ENCODE measurements around the gene FICD.

The FICD gene

GRCh38 chr12:108562348-108563135, 47.5 kb downstream of the FICD start, which contains the start of gene ISCU:
ISCU (plus strand) TSS chr12:108562596; CDS start chr12:108562623, 27 bp downstream.
- ChIA-PET CTCF (interaction anchor here (0.6 to 1.0 kb wide), 3 partner anchors 50 to 534 kb away, joined by 3 to 7 read pairs (median 3); no protein-coding TSS in a partner anchor), POLR2A (interaction anchor here (0.7 to 1.9 kb wide), 11 partner anchors 8 to 525 kb away, joined by 3 to 10 read pairs (median 3); no protein-coding TSS in a partner anchor)
- peak; percentile 99 for DNase-seq (ENCODE audit: extremely low spot score)
- no peak for TF ChIP-seq PKNOX1 (IDR thresholded peaks at IDR 0.05)
- TF ChIP-seq BHLHE40 (IDR thresholded peaks at IDR 0.05; ENCODE audit: borderline replicate concordance): no peak
- no peak for TF ChIP-seq NFRKB (IDR thresholded peaks at IDR 0.05)
- no peak for TF ChIP-seq SP1 (IDR thresholded peaks at IDR 0.05)
- TF ChIP-seq LEF1 (IDR thresholded peaks at IDR 0.05; ENCODE audit: borderline replicate concordance): no peak
- TF ChIP-seq ELF4 (IDR thresholded peaks at IDR 0.05): peak; percentile 39; the same call in 1 of the 2 replicates

- ChIA-PET POLR2A (interaction anchor here (0.8 to 1.6 kb wide), 3 partner anchors 33 to 57 kb away, joined by 3 to 10 read pairs (median 5); no protein-coding TSS in a partner anchor), CTCF (interaction anchor here (0.7 to 1.0 kb wide), 2 partner anchors 49 to 54 kb away, joined by 3 to 7 read pairs; no protein-coding TSS in a partner anchor)
Measured at GRCh38 chr12:108563136-108563803, 48.2 kb downstream of the FICD start.

GRCh38 chr12:108563804-108564151, 48.7 kb downstream of the FICD start:
- CTCF ChIA-PET: interaction anchor here (0.7 kb wide), 1 partner anchor 53 kb away, joined by 3 read pairs; no protein-coding TSS in a partner anchor
- POLR2A ChIA-PET: no interaction called here
- no peak for TF ChIP-seq ELF4 (IDR thresholded peaks at IDR 0.05)
- TF ChIP-seq L3MBTL2 (conservative IDR thresholded peaks at IDR 0.05): no peak
- TF ChIP-seq TARDBP (IDR thresholded peaks at IDR 0.05): no peak
- no peak for TF ChIP-seq PKNOX1 (IDR thresholded peaks at IDR 0.05)
- no peak for TF ChIP-seq FOXK2 (IDR thresholded peaks at IDR 0.05)
- TF ChIP-seq FOXM1 (IDR thresholded peaks at IDR 0.05; ENCODE audit: borderline replicate concordance): no peak
- no peak for TF ChIP-seq CTBP1 (IDR thresholded peaks at IDR 0.05; ENCODE audit: borderline replicate concordance)
- TF ChIP-seq ZNF384 (IDR thresholded peaks at IDR 0.05): no peak
- no peak for TF ChIP-seq HDGF (IDR thresholded peaks at IDR 0.05; ENCODE audit: borderline replicate concordance)
- TF ChIP-seq BHLHE40 (IDR thresholded peaks at IDR 0.05; ENCODE audit: borderline replicate concordance): no peak
- TF ChIP-seq ARNT (IDR thresholded peaks at IDR 0.05): no peak
- no peak for TF ChIP-seq SP1 (IDR thresholded peaks at IDR 0.05)
- TF ChIP-seq FOXA1 (IDR thresholded peaks at IDR 0.05): no peak
- no peak for TF ChIP-seq SUZ12 (IDR thresholded peaks at IDR 0.05)
- no peak for TF ChIP-seq NFRKB (IDR thresholded peaks at IDR 0.05)
- TF ChIP-seq LEF1 (IDR thresholded peaks at IDR 0.05; ENCODE audit: borderline replicate concordance): no peak

More at GRCh38 chr12:108563136-108563803, 48.2 kb downstream of the FICD start:
- peak; percentile 81 for DNase-seq (ENCODE audit: extremely low spot score)
- TF ChIP-seq PKNOX1 (IDR thresholded peaks at IDR 0.05) (peak; percentile 80), BHLHE40 (IDR thresholded peaks at IDR 0.05; ENCODE audit: borderline replicate concordance) (no peak)

GRCh38 chr12:108564724-108565123, 49.6 kb downstream of the FICD start:
- DNase-seq (ENCODE audit: extremely low spot score): no peak
- ChIA-PET POLR2A (no interaction called here), CTCF (interaction anchor here (0.6 to 1.7 kb wide), 2 partner anchors 52 to 54 kb away, joined by 3 to 4 read pairs; no protein-coding TSS in a partner anchor)
- TF ChIP-seq ARNT (IDR thresholded peaks at IDR 0.05) (no peak), TARDBP (IDR thresholded peaks at IDR 0.05) (no peak), FOXA1 (IDR thresholded peaks at IDR 0.05) (no peak), ZNF384 (IDR thresholded peaks at IDR 0.05) (no peak), LEF1 (IDR thresholded peaks at IDR 0.05; ENCODE audit: borderline replicate concordance) (no peak), CTBP1 (IDR thresholded peaks at IDR 0.05; ENCODE audit: borderline replicate concordance) (no peak), HDGF (IDR thresholded peaks at IDR 0.05; ENCODE audit: borderline replicate concordance) (no peak), SP1 (IDR thresholded peaks at IDR 0.05) (no peak), ELF4 (IDR thresholded peaks at IDR 0.05) (no peak)

More at GRCh38 chr12:108563804-108564151, 48.7 kb downstream of the FICD start:
- no peak for DNase-seq (ENCODE audit: extremely low spot score)

GRCh38 chr12:108565146-108565545, 50.1 kb downstream of the FICD start:
- CTCF ChIA-PET: interaction anchor here (0.6 to 1.7 kb wide), 2 partner anchors 51 to 53 kb away, joined by 3 to 4 read pairs; no protein-coding TSS in a partner anchor
- POLR2A ChIA-PET: no interaction called here
- no peak for TF ChIP-seq TARDBP (IDR thresholded peaks at IDR 0.05)
- no peak for TF ChIP-seq L3MBTL2 (conservative IDR thresholded peaks at IDR 0.05)
- no peak for DNase-seq (ENCODE audit: extremely low spot score)

- no peak for DNase-seq (ENCODE audit: extremely low spot score)
- no peak for TF ChIP-seq FOXK2 (IDR thresholded peaks at IDR 0.05)
- no peak for TF ChIP-seq HDGF (IDR thresholded peaks at IDR 0.05; ENCODE audit: borderline replicate concordance)
- TF ChIP-seq LEF1 (IDR thresholded peaks at IDR 0.05; ENCODE audit: borderline replicate concordance): no peak
- TF ChIP-seq L3MBTL2 (conservative IDR thresholded peaks at IDR 0.05): no peak
- TF ChIP-seq ELF4 (IDR thresholded peaks at IDR 0.05): no peak
- no peak for TF ChIP-seq SP1 (IDR thresholded peaks at IDR 0.05)
- no peak for TF ChIP-seq CTBP1 (IDR thresholded peaks at IDR 0.05; ENCODE audit: borderline replicate concordance)
- no peak for TF ChIP-seq PKNOX1 (IDR thresholded peaks at IDR 0.05)
- no peak for TF ChIP-seq SUZ12 (IDR thresholded peaks at IDR 0.05)
- TF ChIP-seq BHLHE40 (IDR thresholded peaks at IDR 0.05; ENCODE audit: borderline replicate concordance): no peak
- CTCF ChIA-PET: interaction anchor here (1.7 kb wide), 1 partner anchor 52 kb away, joined by 4 read pairs; no protein-coding TSS in a partner anchor
- POLR2A ChIA-PET: no interaction called here
Measured at GRCh38 chr12:108565976-108566375, 50.9 kb downstream of the FICD start.
